SK-N-SH treated with all-trans-retinoic acid at 6 μM for 48 hours (cell line): ENCODE data around the gene FHOD3.

Source experiments
- ATAC-seq: fragments of 200-7000 bp; cut with Tn5 transposase; 3 replicates; pipeline ENCODE4 v1.9.1; 2020; ENCODE audit warnings: mild to moderate bottlenecking, moderate library complexity
- ARNTL ChIP-seq: fragments of 450-650 bp; formaldehyde crosslinking; IDR thresholded peaks from 2 replicates; pipeline ENCODE4 v1.5.0; 2020; ENCODE audit warnings: low read depth, mild to moderate bottlenecking, moderate library complexity, borderline replicate concordance
- BACH2 ChIP-seq: fragments of 250-450 bp; sonication (Bioruptor Pico); IDR thresholded peaks from 2 replicates; pipeline ENCODE4 v1.9.0; 2021; ENCODE audit warnings: mild to moderate bottlenecking, borderline replicate concordance
- CSDC2 ChIP-seq: fragments of 250-450 bp; sonication (Bioruptor Pico); IDR thresholded peaks from 2 replicates; pipeline ENCODE4 v1.5.0; 2020; ENCODE audit warnings: mild to moderate bottlenecking, moderate library complexity
- ESRRG ChIP-seq: fragments of 250-450 bp; sonication (Bioruptor Pico); IDR thresholded peaks from 2 replicates; pipeline ENCODE4 v1.6.1; 2021; ENCODE audit warnings: mild to moderate bottlenecking
- GLIS3 ChIP-seq: fragments of 250-450 bp; sonication (Bioruptor Pico); IDR thresholded peaks from 2 replicates; pipeline ENCODE4 v1.5.0; 2020; ENCODE audit warnings: mild to moderate bottlenecking, moderate library complexity
- ISL1 ChIP-seq: fragments of 250-450 bp; sonication (Bioruptor Pico); IDR thresholded peaks from 2 replicates; pipeline ENCODE4 v2.1.2; 2022; ENCODE audit warnings: mild to moderate bottlenecking, moderate library complexity
- OSR1 ChIP-seq: fragments of 250-450 bp; sonication (Bioruptor Pico); IDR thresholded peaks from 2 replicates; pipeline ENCODE4 v1.8.0; 2022; ENCODE audit warnings: moderate library complexity, mild to moderate bottlenecking, inconsistent platforms
- PPARA ChIP-seq: fragments of 250-450 bp; sonication (Bioruptor Pico); IDR thresholded peaks from 2 replicates; pipeline ENCODE4 v1.5.0; 2020; ENCODE audit warnings: mild to moderate bottlenecking, borderline replicate concordance
- RARB ChIP-seq: fragments of 250-450 bp; sonication (Bioruptor Pico); IDR thresholded peaks from 2 replicates; pipeline ENCODE4 v1.8.0; 2021; ENCODE audit warnings: mild to moderate bottlenecking, moderate library complexity
- SNAI2 ChIP-seq: fragments of 250-450 bp; sonication (Bioruptor Pico); IDR thresholded peaks from 2 replicates; pipeline ENCODE4 v1.5.0; 2020; ENCODE audit warnings: mild to moderate bottlenecking, moderate library complexity
- TCF4 ChIP-seq: fragments of 250-450 bp; sonication (Bioruptor Pico); IDR thresholded peaks from 2 replicates; pipeline ENCODE4 v1.8.0; 2021; ENCODE audit warnings: mild to moderate bottlenecking, moderate library complexity, borderline replicate concordance
- TOX ChIP-seq: fragments of 250-450 bp; sonication (Bioruptor Pico); IDR thresholded peaks from 2 replicates; pipeline ENCODE4 v1.8.0; 2021; ENCODE audit warnings: mild to moderate bottlenecking, moderate library complexity, borderline replicate concordance
- TSHZ2 ChIP-seq: fragments of 250-450 bp; sonication (Bioruptor Pico); IDR thresholded peaks from 2 replicates; pipeline ENCODE4 v1.5.0; 2020; ENCODE audit warnings: mild to moderate bottlenecking, moderate library complexity
- ZC3H10 ChIP-seq: fragments of 250-450 bp; sonication (Bioruptor Pico); IDR thresholded peaks from 2 replicates; pipeline ENCODE4 v1.5.1; 2021; ENCODE audit warnings: mild to moderate bottlenecking, moderate library complexity
- ZFP3 ChIP-seq: fragments of 250-450 bp; sonication (Bioruptor Pico); IDR thresholded peaks from 2 replicates; pipeline ENCODE4 v1.5.0; 2020; ENCODE audit warnings: mild to moderate bottlenecking, moderate library complexity
- ZNF565 ChIP-seq: fragments of 450-650 bp; formaldehyde crosslinking; conservative IDR thresholded peaks from 2 replicates; pipeline ENCODE4 v1.5.0; 2020; ENCODE audit warnings: low read depth, mild to moderate bottlenecking, moderate library complexity
- ZNF70 ChIP-seq: fragments of 450-650 bp; formaldehyde crosslinking; IDR thresholded peaks from 2 replicates; pipeline ENCODE4 v1.5.0; 2020; ENCODE audit warnings: mild to moderate bottlenecking, moderate library complexity
- ZNF8 ChIP-seq: fragments of 450-650 bp; formaldehyde crosslinking; IDR thresholded peaks from 2 replicates; pipeline ENCODE4 v1.5.0; 2020; ENCODE audit warnings: mild to moderate bottlenecking, moderate library complexity
- TF ChIP-seq, protein P1 (sequence below): fragments of 250-450 bp; sonication (Bioruptor Pico); IDR thresholded peaks from 2 replicates; pipeline ENCODE4 v1.5.1; 2020; ENCODE audit warnings: low read depth, mild to moderate bottlenecking, moderate library complexity
- TF ChIP-seq, protein P2 (sequence below): fragments of 250-450 bp; sonication (Bioruptor Pico); IDR thresholded peaks from 2 replicates; pipeline ENCODE4 v1.8.0; 2020; ENCODE audit warnings: mild to moderate bottlenecking, moderate library complexity, borderline replicate concordance
- TF ChIP-seq, protein P3 (sequence below): fragments of 250-450 bp; sonication (Bioruptor Pico); IDR thresholded peaks from 2 replicates; pipeline ENCODE4 v1.5.1; 2021; ENCODE audit warnings: mild to moderate bottlenecking, moderate library complexity
- TF ChIP-seq, protein P4 (sequence below): fragments of 250-450 bp; sonication (Bioruptor Pico); IDR thresholded peaks from 2 replicates; pipeline ENCODE4 v1.8.0; 2021; ENCODE audit warnings: low read depth, mild to moderate bottlenecking, moderate library complexity, borderline replicate concordance

Gene FHOD3

GRCh38 chr18:36399055-36399454 lies 101.5 kb downstream of the FHOD3 start:
- ATAC-seq = no peak
- no peak for TF ChIP-seq TCF4 (CRISPR knock-in tag)
- TF ChIP-seq, protein P1, sequence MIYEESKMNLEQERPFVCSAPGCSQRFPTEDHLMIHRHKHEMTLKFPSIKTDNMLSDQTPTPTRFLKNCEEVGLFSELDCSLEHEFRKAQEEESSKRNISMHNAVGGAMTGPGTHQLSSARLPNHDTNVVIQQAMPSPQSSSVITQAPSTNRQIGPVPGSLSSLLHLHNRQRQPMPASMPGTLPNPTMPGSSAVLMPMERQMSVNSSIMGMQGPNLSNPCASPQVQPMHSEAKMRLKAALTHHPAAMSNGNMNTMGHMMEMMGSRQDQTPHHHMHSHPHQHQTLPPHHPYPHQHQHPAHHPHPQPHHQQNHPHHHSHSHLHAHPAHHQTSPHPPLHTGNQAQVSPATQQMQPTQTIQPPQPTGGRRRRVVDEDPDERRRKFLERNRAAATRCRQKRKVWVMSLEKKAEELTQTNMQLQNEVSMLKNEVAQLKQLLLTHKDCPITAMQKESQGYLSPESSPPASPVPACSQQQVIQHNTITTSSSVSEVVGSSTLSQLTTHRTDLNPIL (CRISPR knock-in tag) = no peak
- no peak for TF ChIP-seq ZNF565 (CRISPR knock-in tag)
- TF ChIP-seq, protein P2, sequence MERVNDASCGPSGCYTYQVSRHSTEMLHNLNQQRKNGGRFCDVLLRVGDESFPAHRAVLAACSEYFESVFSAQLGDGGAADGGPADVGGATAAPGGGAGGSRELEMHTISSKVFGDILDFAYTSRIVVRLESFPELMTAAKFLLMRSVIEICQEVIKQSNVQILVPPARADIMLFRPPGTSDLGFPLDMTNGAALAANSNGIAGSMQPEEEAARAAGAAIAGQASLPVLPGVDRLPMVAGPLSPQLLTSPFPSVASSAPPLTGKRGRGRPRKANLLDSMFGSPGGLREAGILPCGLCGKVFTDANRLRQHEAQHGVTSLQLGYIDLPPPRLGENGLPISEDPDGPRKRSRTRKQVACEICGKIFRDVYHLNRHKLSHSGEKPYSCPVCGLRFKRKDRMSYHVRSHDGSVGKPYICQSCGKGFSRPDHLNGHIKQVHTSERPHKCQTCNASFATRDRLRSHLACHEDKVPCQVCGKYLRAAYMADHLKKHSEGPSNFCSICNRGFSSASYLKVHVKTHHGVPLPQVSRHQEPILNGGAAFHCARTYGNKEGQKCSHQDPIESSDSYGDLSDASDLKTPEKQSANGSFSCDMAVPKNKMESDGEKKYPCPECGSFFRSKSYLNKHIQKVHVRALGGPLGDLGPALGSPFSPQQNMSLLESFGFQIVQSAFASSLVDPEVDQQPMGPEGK (CRISPR knock-in tag) = no peak
- TF ChIP-seq ESRRG (CRISPR knock-in tag) = no peak
- TF ChIP-seq GLIS3 (CRISPR knock-in tag) = no peak
- no peak for TF ChIP-seq PPARA (CRISPR knock-in tag)
- TF ChIP-seq ISL1 (CRISPR knock-in tag) = no peak
- TF ChIP-seq ZNF70 (CRISPR knock-in tag) = no peak
- TF ChIP-seq SNAI2 (CRISPR knock-in tag) = no peak
- TF ChIP-seq OSR1 (CRISPR knock-in tag) = no peak
- no peak for TF ChIP-seq ZC3H10 (CRISPR knock-in tag)
- no peak for TF ChIP-seq ZFP3
- TF ChIP-seq RARB = no peak
- TF ChIP-seq ZNF8 (CRISPR knock-in tag) = no peak
- TF ChIP-seq, protein P3, sequence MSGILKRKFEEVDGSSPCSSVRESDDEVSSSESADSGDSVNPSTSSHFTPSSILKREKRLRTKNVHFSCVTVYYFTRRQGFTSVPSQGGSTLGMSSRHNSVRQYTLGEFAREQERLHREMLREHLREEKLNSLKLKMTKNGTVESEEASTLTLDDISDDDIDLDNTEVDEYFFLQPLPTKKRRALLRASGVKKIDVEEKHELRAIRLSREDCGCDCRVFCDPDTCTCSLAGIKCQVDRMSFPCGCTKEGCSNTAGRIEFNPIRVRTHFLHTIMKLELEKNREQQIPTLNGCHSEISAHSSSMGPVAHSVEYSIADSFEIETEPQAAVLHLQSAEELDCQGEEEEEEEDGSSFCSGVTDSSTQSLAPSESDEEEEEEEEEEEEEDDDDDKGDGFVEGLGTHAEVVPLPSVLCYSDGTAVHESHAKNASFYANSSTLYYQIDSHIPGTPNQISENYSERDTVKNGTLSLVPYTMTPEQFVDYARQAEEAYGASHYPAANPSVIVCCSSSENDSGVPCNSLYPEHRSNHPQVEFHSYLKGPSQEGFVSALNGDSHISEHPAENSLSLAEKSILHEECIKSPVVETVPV = no peak
- TF ChIP-seq ARNTL = no peak
- TF ChIP-seq, protein P4, sequence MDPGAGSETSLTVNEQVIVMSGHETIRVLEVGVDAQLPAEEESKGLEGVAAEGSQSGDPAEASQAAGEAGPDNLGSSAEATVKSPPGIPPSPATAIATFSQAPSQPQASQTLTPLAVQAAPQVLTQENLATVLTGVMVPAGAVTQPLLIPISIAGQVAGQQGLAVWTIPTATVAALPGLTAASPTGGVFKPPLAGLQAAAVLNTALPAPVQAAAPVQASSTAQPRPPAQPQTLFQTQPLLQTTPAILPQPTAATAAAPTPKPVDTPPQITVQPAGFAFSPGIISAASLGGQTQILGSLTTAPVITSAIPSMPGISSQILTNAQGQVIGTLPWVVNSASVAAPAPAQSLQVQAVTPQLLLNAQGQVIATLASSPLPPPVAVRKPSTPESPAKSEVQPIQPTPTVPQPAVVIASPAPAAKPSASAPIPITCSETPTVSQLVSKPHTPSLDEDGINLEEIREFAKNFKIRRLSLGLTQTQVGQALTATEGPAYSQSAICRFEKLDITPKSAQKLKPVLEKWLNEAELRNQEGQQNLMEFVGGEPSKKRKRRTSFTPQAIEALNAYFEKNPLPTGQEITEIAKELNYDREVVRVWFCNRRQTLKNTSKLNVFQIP (CRISPR knock-in tag) = no peak
- TF ChIP-seq BACH2 (CRISPR knock-in tag) = no peak

DNA sequence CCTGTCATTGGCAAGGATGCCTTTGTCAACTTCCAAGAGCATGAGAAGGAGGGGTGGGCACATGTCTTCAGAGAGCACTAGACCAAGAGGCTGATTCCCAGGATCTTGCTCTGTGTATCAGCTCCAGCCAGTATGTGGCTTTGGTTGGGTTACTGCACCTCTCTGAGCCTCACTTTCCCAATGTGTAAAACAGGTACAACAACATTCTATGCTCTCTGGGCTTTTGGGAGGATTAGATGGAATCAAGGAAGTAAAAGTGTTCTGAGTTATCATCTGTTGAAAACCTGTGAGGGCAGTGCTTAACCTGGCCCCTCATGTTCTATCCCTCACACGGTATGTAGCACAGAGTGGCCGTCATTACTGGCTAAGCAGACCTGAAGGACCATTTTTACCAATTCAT lies 103.9 kb downstream of the FHOD3 start:
- TF ChIP-seq, protein P4 (CRISPR knock-in tag) = no peak
- TF ChIP-seq TSHZ2 (CRISPR knock-in tag) (no peak), PPARA (CRISPR knock-in tag) (no peak), CSDC2 (CRISPR knock-in tag) (no peak), ZFP3 (no peak), ZNF70 (CRISPR knock-in tag) (no peak), TOX (no peak), ESRRG (CRISPR knock-in tag) (no peak), OSR1 (CRISPR knock-in tag) (no peak)
- TF ChIP-seq, protein P1 (CRISPR knock-in tag) = no peak
- no peak for ATAC-seq
